Activated T-helper 9 cell treated with anti-CD3 and anti-CD28 coated beads, Interleukin-2, amount 50 U/mL, for 16 hours (primary cell): ENCODE results near the gene VAMP3.
A peak's percentile ranks its signal among the peaks of the same experiment; 100 is the strongest.

Experiments
- DNase-seq: peaks from one replicate; pipeline ENCODE4 v3.0.0-alpha.2; 2020; ENCODE audit warnings: low read depth

The VAMP3 gene

GRCh38 chr1:7813677-7814373, 42.7 kb downstream of the VAMP3 start:
- no peak for DNase-seq

GRCh38 chr1:7821282-7821681, 50.2 kb downstream of the VAMP3 start:
- no peak for DNase-seq

GRCh38 chr1:7824701-7825100, 53.6 kb downstream of the VAMP3 start:
- no peak for DNase-seq

DNA sequence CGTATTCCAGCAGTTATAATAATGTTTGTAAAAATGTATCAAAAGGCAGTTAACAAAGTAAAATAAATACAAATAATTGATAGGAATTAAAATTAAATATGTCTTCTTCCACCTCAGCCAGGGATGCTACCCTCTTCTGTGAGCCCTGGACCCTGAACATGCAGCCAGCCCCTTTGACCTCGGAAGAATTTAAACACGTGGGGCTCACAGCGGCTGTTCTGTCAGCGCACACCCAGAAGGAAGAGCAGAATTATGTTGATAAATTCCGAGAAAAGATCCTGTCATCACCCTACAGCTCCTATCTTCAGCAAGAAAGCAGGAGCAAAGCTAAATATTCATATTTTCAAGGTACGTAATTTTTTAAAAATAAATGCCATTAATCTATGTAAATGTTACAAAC, 55.3 kb downstream of the VAMP3 start:
- DNase-seq, result no peak

DNA sequence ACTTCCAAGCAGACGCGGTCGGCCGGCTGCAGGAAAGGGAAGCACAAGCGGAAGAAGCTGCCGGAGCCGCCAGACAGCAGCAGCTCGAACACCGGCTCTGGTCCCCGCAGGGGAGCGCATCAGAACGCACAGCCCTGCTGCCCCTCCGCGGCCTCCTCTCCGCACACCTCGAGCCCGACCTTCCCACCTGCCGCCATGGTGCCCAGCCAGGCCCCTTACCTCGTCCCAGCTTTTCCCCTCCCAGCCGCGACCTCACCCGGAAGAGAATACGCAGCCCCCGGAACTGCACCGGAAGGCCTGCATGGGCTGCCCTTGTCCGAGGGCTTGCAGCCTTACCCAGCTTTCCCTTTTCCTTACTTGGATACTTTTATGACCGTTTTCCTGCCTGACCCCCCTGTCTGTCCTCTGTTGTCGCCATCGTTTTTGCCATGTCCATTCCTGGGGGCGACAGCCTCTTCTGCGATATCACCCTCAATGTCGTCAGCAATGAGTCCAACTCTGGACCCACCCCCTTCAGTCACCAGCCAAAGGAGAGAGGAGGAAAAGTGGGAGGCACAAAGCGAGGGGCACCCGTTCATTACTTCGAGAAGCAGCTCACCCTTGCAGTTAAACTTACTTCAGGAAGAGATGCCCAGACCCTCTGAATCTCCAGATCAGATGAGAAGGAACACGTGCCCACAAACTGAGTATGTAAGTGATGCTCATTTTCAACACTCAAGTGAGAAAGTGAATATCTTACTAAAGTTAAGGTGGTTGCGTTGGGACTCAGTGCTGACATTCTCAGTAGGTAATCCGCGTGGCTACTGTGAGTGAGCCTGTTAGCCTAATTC, 56.2 kb downstream of the VAMP3 start:
- peak; percentile 19 for DNase-seq
